HCT116 (cell line): Measurements from ENCODE around the gene KCNH3. TPM values are rescaled to one million over a fixed set of nuclear protein-coding genes. Genes with fewer than 3 reads are reported as not detected.

Experiments used
- ATAC-seq: fragments of 200-7000 bp; cut with Tn5 transposase; 2 replicates; pipeline ENCODE4 v1.9.1; 2020; ENCODE audit warnings: mild to moderate bottlenecking, moderate library complexity
- BruUV-seq: library from RNA; stranded (reverse); fragments of 400-500 nt; replicated peaks from 2 replicates; lab custom pipeline; 2021; lab: Mats Ljungman, UMichigan
- CTCF ChIA-PET: fragments of 300-600 bp; sonication (Branson Sonifier 250); formaldehyde crosslinking; loops from one replicate; lab custom pipeline; 2021; ENCODE audit warnings: antibody characterized with exemption; lab: Charles Lee
- POLR2A ChIA-PET: fragments of 300-600, 350-600 bp; sonication (Branson Sonifier 250); formaldehyde crosslinking; loops from one replicate; lab custom pipeline; 2021; ENCODE audit warnings: antibody characterized with exemption; lab: Charles Lee
- RAD21 ChIA-PET, 2 experiments: fragments of 300-600 bp; sonication (Branson Sonifier 250); formaldehyde crosslinking; loops; one replicate each; lab custom pipeline; 2023; ENCODE audit warnings: low total read pairs in 2 of 2; ENCODE audit not compliant: uncharacterized antibody in 2 of 2, unreplicated experiment in 2 of 2, low non-redundant PET in 1 of 2; lab: Charles Lee
- DNase-seq: peaks from one replicate; pipeline ENCODE4 v3.0.0-alpha.2; 2010; ENCODE audit warnings: low read depth, low spot score
- H2AFZ ChIP-seq: fragments of 200-600 bp; shearing (Covaris generic), sonication (generic); 2 replicates; pipeline ENCODE4 v1.6.1; 2017; ENCODE audit warnings: low read depth, mixed run types, mixed read lengths, antibody characterized with exemption, low read length; ENCODE audit not compliant: poor library complexity, severe bottlenecking
- H3K27ac ChIP-seq: 2 replicates; pipeline ENCODE4 v1.5.1; 2012; ENCODE audit warnings: low read depth, low read length
- H3K27me3 ChIP-seq: fragments of 200-600 bp; sonication (generic); 2 replicates; pipeline ENCODE4 v1.6.1; 2016; ENCODE audit warnings: mixed run types, low read length, mixed read lengths; ENCODE audit not compliant: insufficient read depth
- H3K36me3 ChIP-seq, 2 experiments: fragments of 200-500 bp in 1 of 2; fragments of 200-600 bp in 1 of 2; sonication (Bioruptor generic) in 1 of 2; sonication (generic) in 1 of 2; 2 replicates each; pipeline versions ENCODE4 v1.5.1 to v1.6.1; 2014 to 2016; ENCODE audit warnings: low read length in 2 of 2, inconsistent platforms in 1 of 2, mixed read lengths in 1 of 2, mixed run types in 1 of 2; ENCODE audit not compliant: insufficient read depth in 2 of 2, control insufficient read depth in 1 of 2
- H3K4me1 ChIP-seq, 2 experiments: fragments of 200-600 bp in 1 of 2; sonication (generic) in 1 of 2; 2 replicates each; pipeline versions ENCODE4 v1.5.1 to v1.6.1; 2012 to 2017; ENCODE audit warnings: low read length in 2 of 2, inconsistent platforms in 1 of 2, mild to moderate bottlenecking in 1 of 2, mixed read lengths in 1 of 2, mixed run types in 1 of 2, moderate library complexity in 1 of 2; ENCODE audit not compliant: insufficient read depth in 2 of 2, control insufficient read depth in 1 of 2
- H3K4me2 ChIP-seq: fragments of 200-600 bp; sonication (generic); 2 replicates; pipeline ENCODE4 v1.6.1; 2017; ENCODE audit warnings: mixed run types, low read length, mixed read lengths
- H3K4me3 ChIP-seq, 2 experiments: fragments of 200-600 bp in 1 of 2; sonication (generic) in 1 of 2; replicated peaks in 1 of 2; 2 replicates each; pipeline ENCODE4 v1.5.1; 2011 to 2016; ENCODE audit warnings: low read length in 2 of 2, control low read depth in 1 of 2, low read depth in 1 of 2, mild to moderate bottlenecking in 1 of 2, mixed read lengths in 1 of 2, mixed run types in 1 of 2
- H3K79me2 ChIP-seq: fragments of 200-600 bp; sonication (generic); 2 replicates; pipeline ENCODE4 v1.6.1; 2017; ENCODE audit warnings: mild to moderate bottlenecking, mixed run types, low read length, moderate library complexity, mixed read lengths; ENCODE audit not compliant: insufficient read depth
- H3K9ac ChIP-seq: fragments of 200-600 bp; sonication (generic); 2 replicates; pipeline ENCODE4 v1.6.1; 2016; ENCODE audit warnings: low read length, mixed read lengths
- H3K9me2 ChIP-seq: fragments of 200-600 bp; sonication (generic), shearing (Covaris generic); 2 replicates; pipeline ENCODE4 v1.6.1; 2017; ENCODE audit warnings: mixed run types, mild to moderate bottlenecking, moderate library complexity; ENCODE audit not compliant: insufficient read depth
- H3K9me3 ChIP-seq, 2 experiments: fragments of 200-500 bp in 1 of 2; fragments of 200-600 bp in 1 of 2; sonication (Bioruptor generic) in 1 of 2; sonication (generic) in 1 of 2; 2 replicates each; pipeline ENCODE4 v1.6.1; 2014 to 2017; ENCODE audit warnings: low read length in 2 of 2, mixed read lengths in 2 of 2, inconsistent platforms in 1 of 2, low read depth in 1 of 2, mild to moderate bottlenecking in 1 of 2, mixed run types in 1 of 2, moderate library complexity in 1 of 2; ENCODE audit not compliant: control insufficient read depth in 1 of 2, insufficient read depth in 1 of 2
- H4K20me1 ChIP-seq: fragments of 200-600 bp; sonication (generic), shearing (Covaris generic); 2 replicates; pipeline ENCODE4 v1.6.1; 2017; ENCODE audit warnings: mixed run types, mild to moderate bottlenecking, moderate library complexity; ENCODE audit not compliant: insufficient read depth
- ATF3 ChIP-seq: IDR thresholded peaks from 2 replicates; pipeline ENCODE4 v1.6.1; 2012
- CBX3 ChIP-seq: IDR thresholded peaks from 2 replicates; pipeline ENCODE4 v1.6.1; 2012; ENCODE audit warnings: low read depth
- CTCF ChIP-seq, 3 experiments: fragments of 200-600 bp in 1 of 3; sonication (generic) in 1 of 3; IDR thresholded peaks in 2 of 3; conservative IDR thresholded peaks in 1 of 3; 2 replicates each; pipeline ENCODE4 v1.5.1; 2012 to 2017; ENCODE audit warnings: low read depth in 2 of 3, low read length in 2 of 3, antibody characterized with exemption in 1 of 3, borderline replicate concordance in 1 of 3, control low read depth in 1 of 3, mild to moderate bottlenecking in 1 of 3, mixed read lengths in 1 of 3, mixed run types in 1 of 3, moderate library complexity in 1 of 3; ENCODE audit not compliant: insufficient read depth in 1 of 3
- EZH2phosphoT487 ChIP-seq: fragments of 200-600 bp; IDR thresholded peaks from 2 replicates; pipeline ENCODE4 v1.6.1; 2018; ENCODE audit warnings: antibody characterized with exemption, borderline replicate concordance
- MAX ChIP-seq: IDR thresholded peaks from 2 replicates; pipeline ENCODE4 v1.6.1; 2012
- POLR2AphosphoS5 ChIP-seq: IDR thresholded peaks from 2 replicates; pipeline ENCODE4 v1.6.1; 2011; ENCODE audit warnings: mild to moderate bottlenecking, low read depth, low read length, moderate library complexity
- RAD21 ChIP-seq: IDR thresholded peaks from 2 replicates; pipeline ENCODE4 v1.6.1; 2012; ENCODE audit warnings: low read depth, mild to moderate bottlenecking
- SIN3A ChIP-seq: IDR thresholded peaks from 2 replicates; pipeline ENCODE4 v1.6.1; 2012; ENCODE audit warnings: low read depth
- ZBTB33 ChIP-seq: IDR thresholded peaks from 2 replicates; pipeline ENCODE4 v1.6.1; 2011; ENCODE audit warnings: mild to moderate bottlenecking, low read length, moderate library complexity; ENCODE audit not compliant: insufficient replicate concordance; ENCODE audit errors: extremely low read depth
- ZNF274 ChIP-seq: fragments of 200-500 bp; sonication (Bioruptor generic); IDR thresholded peaks from 2 replicates; pipeline ENCODE4 v1.6.1; 2014; ENCODE audit warnings: mild to moderate bottlenecking, low read depth, low read length, inconsistent platforms
- intact Hi-C: fragments of 100-400 bp; cut with micrococcal nuclease; formaldehyde crosslinking; loops from 2 replicates; pipeline ENCODE4 v1.10.0; 2022
- total RNA-seq: library from RNA; stranded (reverse); gene quantifications from one replicate; pipeline ENCODE4 v1.2.1, GENCODE V29; 2021; ENCODE audit not compliant: unreplicated experiment

KCNH3 gene
- total RNA-seq, 1 experiment from 2014 or later, result 35.3 TPM

- CTCF ChIA-PET, result no interaction called here
- BruUV-seq, result no TSS peak
Measured at GRCh38 chr12:49541911-49542505, 3.2 kb downstream of the KCNH3 start.

More at GRCh38 chr12:49541911-49542505, 3.2 kb downstream of the KCNH3 start:
- H3K9me2 ChIP-seq, result no peaks in the 10 kb centered on the region
- H4K20me1 ChIP-seq, result no peaks in the 10 kb centered on the region
- no peak for DNase-seq
- no peak for ATAC-seq
- no peak overlapping the region for H3K4me3 ChIP-seq
- POLR2A ChIA-PET, result no interaction called here
- RAD21 ChIA-PET, result no interaction called here
- peaks cover 16% of the 10 kb centered on the region for H3K79me2 ChIP-seq
- TF ChIP-seq CBX3 (no peak), ATF3 (no peak), POLR2AphosphoS5 (no peak), CTCF (IDR thresholded peaks at IDR 0.05 in 2 of 3, conservative IDR thresholded peaks at IDR 0.05 in 1 of 3; ENCODE audit: borderline replicate concordance in 1 of 3, insufficient read depth in 1 of 3, low read depth in 2 of 3, low read length in 2 of 3) (no peak), RAD21 (no peak), EZH2phosphoT487 (no peak), ZBTB33 (no peak), ZNF274 (no peak), SIN3A (no peak), MAX (no peak)
- H2AFZ ChIP-seq, result no peak overlapping the region
- H3K36me3 ChIP-seq, result peaks cover 0 to 7% of the 10 kb centered on the region in 2 experiments; a peak in 2 of 4 replicates
- no peak overlapping the region for H3K9ac ChIP-seq
- H3K4me1 ChIP-seq, result peaks cover 23 to 33% of the 10 kb centered on the region in 2 experiments
- intact Hi-C loops, result no loop called here
- no peaks in the 10 kb centered on the region for H3K9me3 ChIP-seq
- H3K27me3 ChIP-seq, result no peaks in the 10 kb centered on the region
- no peak overlapping the region for H3K4me2 ChIP-seq
- H3K27ac ChIP-seq, result no peak overlapping the region
